A549 (cell line): ENCODE measurements around the gene ITGAL.

Experiments used
- POLR2A ChIP-seq: IDR thresholded peaks from 2 replicates; pipeline ENCODE4 v1.6.1; 2012; ENCODE audit warnings: mild to moderate bottlenecking, low read length
- TF ChIP-seq, protein P1 (sequence below): fragments of >200 bp; sonication (Bioruptor Twin); formaldehyde crosslinking; IDR thresholded peaks from 3 replicates; pipeline ENCODE4 v1.5.1; 2016

DNA sequence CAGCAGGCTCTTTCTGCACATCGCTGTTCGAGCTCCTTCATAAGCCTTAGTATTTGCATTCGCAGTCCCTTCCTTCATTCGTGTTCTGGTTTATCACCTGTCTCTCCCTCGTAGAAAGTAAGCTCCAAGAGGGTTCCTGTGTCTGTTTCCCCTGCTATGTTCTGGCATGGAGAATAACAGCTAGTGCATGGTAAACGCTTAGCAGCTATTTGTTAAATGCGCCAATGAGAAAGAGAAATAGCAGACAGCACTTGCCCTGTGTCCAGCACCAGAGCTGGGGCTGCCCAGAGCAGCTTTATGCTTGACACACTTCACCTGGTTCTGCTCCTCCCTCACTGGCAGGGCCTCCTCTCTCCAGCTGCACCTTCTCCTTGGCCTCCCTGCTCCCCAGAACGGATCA is 93.4 kb downstream of the ITGAL start:
- TF ChIP-seq, protein P1, sequence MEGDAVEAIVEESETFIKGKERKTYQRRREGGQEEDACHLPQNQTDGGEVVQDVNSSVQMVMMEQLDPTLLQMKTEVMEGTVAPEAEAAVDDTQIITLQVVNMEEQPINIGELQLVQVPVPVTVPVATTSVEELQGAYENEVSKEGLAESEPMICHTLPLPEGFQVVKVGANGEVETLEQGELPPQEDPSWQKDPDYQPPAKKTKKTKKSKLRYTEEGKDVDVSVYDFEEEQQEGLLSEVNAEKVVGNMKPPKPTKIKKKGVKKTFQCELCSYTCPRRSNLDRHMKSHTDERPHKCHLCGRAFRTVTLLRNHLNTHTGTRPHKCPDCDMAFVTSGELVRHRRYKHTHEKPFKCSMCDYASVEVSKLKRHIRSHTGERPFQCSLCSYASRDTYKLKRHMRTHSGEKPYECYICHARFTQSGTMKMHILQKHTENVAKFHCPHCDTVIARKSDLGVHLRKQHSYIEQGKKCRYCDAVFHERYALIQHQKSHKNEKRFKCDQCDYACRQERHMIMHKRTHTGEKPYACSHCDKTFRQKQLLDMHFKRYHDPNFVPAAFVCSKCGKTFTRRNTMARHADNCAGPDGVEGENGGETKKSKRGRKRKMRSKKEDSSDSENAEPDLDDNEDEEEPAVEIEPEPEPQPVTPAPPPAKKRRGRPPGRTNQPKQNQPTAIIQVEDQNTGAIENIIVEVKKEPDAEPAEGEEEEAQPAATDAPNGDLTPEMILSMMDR: no peak
- TF ChIP-seq POLR2A: no peak
